Transverse colon (tissue), 4 donors: ENCODE data around the gene HS3ST5. TPM values are rescaled to one million over a fixed set of nuclear protein-coding genes. Genes with fewer than 3 reads are reported as not detected.

Source experiments
- DNase-seq: peaks from one replicate; pipeline ENCODE4 v3.0.0-alpha.2; 2019
- H3K27ac ChIP-seq, 4 donors: fragments of 200-600 bp; sonication (generic); 2 replicates each; pipeline ENCODE4 v1.5.1; 2016 to 2018; ENCODE audit warnings: inconsistent platforms in 4 of 4
- H3K27me3 ChIP-seq: fragments of 200-600 bp; sonication (generic); 2 replicates; pipeline ENCODE4 v1.5.1; 2017; ENCODE audit warnings: inconsistent platforms
- H3K36me3 ChIP-seq, 4 donors: fragments of 200-600 bp; sonication (generic); 2 replicates each; pipeline ENCODE4 v1.5.1; 2017 to 2019; ENCODE audit warnings: inconsistent platforms in 4 of 4
- H3K4me1 ChIP-seq, 4 donors: fragments of 200-600 bp; sonication (generic); 2 replicates each; pipeline ENCODE4 v1.5.1; 2017 to 2020; ENCODE audit warnings: inconsistent platforms in 4 of 4
- H3K4me3 ChIP-seq, 4 donors: fragments of 200-600 bp; sonication (generic); 1 replicate in 1 of 4; 2 replicates in 3 of 4; pipeline versions ENCODE4 v1.5.1 to v1.6.1; 2017 to 2019; ENCODE audit warnings: inconsistent platforms in 4 of 4
- H3K9me3 ChIP-seq, 2 donors: fragments of 200-600 bp; sonication (generic); 2 replicates each; pipeline ENCODE4 v1.5.1; 2017 to 2019; ENCODE audit warnings: inconsistent platforms in 2 of 2
- CTCF ChIP-seq, 5 experiments: fragments of 200-600 bp in 3 of 5; fragments of 450-650 bp in 2 of 5; sonication (generic) in 3 of 5; IDR thresholded peaks; 1 replicate in 2 of 5; 2 replicates in 3 of 5; pipeline ENCODE4 v1.5.1; 2016 to 2017; ENCODE audit warnings: antibody characterized with exemption in 5 of 5, inconsistent platforms in 3 of 5, mild to moderate bottlenecking in 2 of 5, moderate library complexity in 1 of 5
- EP300 ChIP-seq: sonication (generic); formaldehyde crosslinking; IDR thresholded peaks from one replicate; pipeline ENCODE4 v1.6.1; 2017; ENCODE audit warnings: antibody characterized with exemption, low read depth
- POLR2A ChIP-seq: fragments of 450-650 bp; IDR thresholded peaks from one replicate; pipeline ENCODE4 v1.6.1; 2016; ENCODE audit warnings: antibody characterized with exemption, mild to moderate bottlenecking, moderate library complexity
- POLR2AphosphoS5 ChIP-seq, 3 donors: sonication (generic); formaldehyde crosslinking; IDR thresholded peaks; one replicate each; pipeline ENCODE4 v1.6.1; 2016; ENCODE audit warnings: antibody characterized with exemption in 3 of 3
- WGBS, 2 donors: methylation state at CpG; one replicate each; pipeline ENCODE4 v1.1.5; 2018; ENCODE audit warnings: low coverage in 1 of 2; 5-methylcytosine and 5-hydroxymethylcytosine counted together
- in situ Hi-C, 4 donors: fragments of 200-750 bp; cut with MboI; loops; one replicate each; pipeline versions ENCODE4 v1.15.0 to v1.15.1; 2017; ENCODE audit warnings: low sequenced_read_pairs in 3 of 4, low pct_ligation_motif_present in 1 of 4, low pct_unique_long_range_greater_than_20kb in 1 of 4
- intact Hi-C: fragments of 100-400 bp; cut with DNase I; formaldehyde crosslinking; loops from one replicate; pipeline ENCODE4 v1.15.1; 2023; ENCODE audit warnings: low total_unique reads
- total RNA-seq, 4 donors: library from RNA; depleted of rRNA; stranded (reverse); fragments of >200 nt; gene quantifications; one replicate each; pipeline ENCODE4 v1.1.0, GENCODE V29; 2016

The HS3ST5 gene
- total RNA-seq, 4 donors from 2014 or later, result 0.27 to 0.32 TPM; not detected in 2

DNA sequence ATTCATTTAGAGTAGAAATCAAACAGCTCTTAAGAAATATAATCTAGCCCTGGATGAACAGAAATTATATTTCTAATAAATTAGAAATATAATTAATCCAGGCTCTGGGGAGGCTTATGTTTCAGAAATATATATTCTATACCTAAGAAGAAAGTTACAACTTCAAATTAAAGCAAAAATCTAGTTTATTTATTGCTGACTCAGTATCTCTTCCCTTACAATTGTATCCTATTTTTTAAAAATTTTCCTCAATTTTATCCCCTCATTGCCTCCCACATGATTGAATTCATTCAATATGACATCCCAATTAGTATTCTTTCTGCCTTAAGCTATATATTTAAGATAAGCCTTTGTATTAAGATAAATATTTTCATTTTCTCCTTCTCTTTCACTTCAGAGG is 71.4 kb downstream of the HS3ST5 start:
- in situ Hi-C loops, result no loop called here

DNA sequence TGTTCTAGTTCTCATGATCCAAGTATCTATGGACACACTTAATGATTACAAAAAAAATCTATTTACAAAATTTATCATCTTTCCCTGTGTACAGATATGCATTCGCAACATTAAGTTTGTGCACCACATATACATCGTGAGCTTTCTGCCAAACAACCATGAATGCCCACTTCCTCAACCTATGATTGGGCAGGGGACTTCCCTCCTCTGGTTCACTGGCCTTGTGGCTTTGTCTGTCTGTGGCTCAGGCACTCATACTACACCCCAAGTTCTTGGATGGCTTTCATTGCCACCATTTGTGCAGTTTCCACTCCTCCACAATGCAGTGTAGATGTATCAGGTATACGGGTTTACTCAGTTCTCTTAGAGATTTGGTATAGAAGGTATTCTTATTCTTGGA is 74.9 kb downstream of the HS3ST5 start:
- Histone ChIP-seq H3K9me3 (no peaks in the 10 kb centered on the region), H3K4me3 (no peak overlapping the region), H3K4me1 (no peaks in the 10 kb centered on the region), H3K27ac (no peak overlapping the region), H3K36me3 (no peaks in the 10 kb centered on the region), H3K27me3 (no peaks in the 10 kb centered on the region)
- 74 to 82% methylated on average over 3 of the region's 3 CpGs for WGBS, 2 donors
- TF ChIP-seq POLR2AphosphoS5 (IDR thresholded peaks at IDR 0.05), result no peak
- DNase-seq, result no peak
- in situ Hi-C loops, result no loop called here
- intact Hi-C loops, result no loop called here

More for the DNA sequence above, 71.4 kb downstream of the HS3ST5 start:
- Histone ChIP-seq H3K4me1 (no peaks in the 10 kb centered on the region), H3K9me3 (no peaks in the 10 kb centered on the region), H3K27me3 (no peaks in the 10 kb centered on the region), H3K27ac (no peak overlapping the region), H3K36me3 (no peaks in the 10 kb centered on the region), H3K4me3 (no peak overlapping the region)
- no peak for DNase-seq
- intact Hi-C loops, result no loop called here
- TF ChIP-seq POLR2A, result no peak
- no peak for TF ChIP-seq CTCF (IDR thresholded peaks at IDR 0.05)
- no peak for TF ChIP-seq EP300

DNA sequence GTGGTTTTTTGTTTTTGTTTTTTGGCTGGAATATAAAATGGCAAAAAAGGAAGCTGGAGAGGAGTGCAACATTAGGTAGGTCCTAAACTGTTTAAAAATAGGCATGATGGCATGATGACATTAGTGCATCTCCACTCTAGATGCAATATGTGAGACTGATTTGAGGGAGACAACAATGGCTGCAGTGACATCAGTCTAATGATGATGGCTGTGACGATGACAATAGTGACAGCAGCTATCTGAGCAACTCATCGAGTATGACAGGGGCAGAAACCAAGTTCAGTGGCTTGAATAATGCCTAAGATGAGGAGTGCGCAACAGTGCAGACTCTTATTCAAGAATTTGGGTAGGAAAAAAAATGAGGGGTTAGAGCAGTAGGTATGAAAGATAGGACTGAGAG is 82.0 kb downstream of the HS3ST5 start:
- no peaks in the 10 kb centered on the region for H3K27me3 ChIP-seq
- no peak overlapping the region for H3K27ac ChIP-seq
- no peaks in the 10 kb centered on the region for H3K9me3 ChIP-seq
- in situ Hi-C loops, result no loop called here
- no peaks in the 10 kb centered on the region for H3K4me1 ChIP-seq
- TF ChIP-seq EP300, result no peak
- H3K4me3 ChIP-seq, result no peak overlapping the region
- H3K36me3 ChIP-seq, result no peaks in the 10 kb centered on the region
- intact Hi-C loops, result no loop called here
- DNase-seq, result no peak
- whole genome bisulfite sequencing, 2 donors, result 69 to 79% methylated on average over 3 of the region's 3 CpGs

DNA sequence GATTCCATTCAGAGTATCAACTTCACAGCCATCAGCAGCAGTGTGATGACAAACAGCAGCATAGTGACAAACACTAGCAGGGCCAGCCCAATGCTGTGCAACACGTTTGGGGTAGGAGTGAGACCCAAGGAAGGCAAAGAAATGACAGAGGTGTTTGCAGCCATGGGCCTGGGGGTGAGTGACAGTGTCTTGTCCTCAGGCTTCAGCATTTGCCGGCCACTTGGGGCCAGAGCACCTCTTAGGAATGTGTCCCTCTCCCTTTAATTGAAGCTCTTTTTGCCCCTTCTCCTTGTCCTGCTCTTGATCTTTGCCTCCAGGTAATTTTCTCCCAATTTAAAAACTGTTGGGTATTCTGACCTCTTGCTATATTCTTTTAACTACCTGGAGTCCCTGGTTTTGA is 84.4 kb downstream of the HS3ST5 start:
- DNase-seq, result no peak
- H3K4me3 ChIP-seq, result no peak overlapping the region
- no peaks in the 10 kb centered on the region for H3K36me3 ChIP-seq
- WGBS, 2 donors, result 45% methylated on average over 2 of the region's 2 CpGs; no CpG with 5 or more reads in 1 of the 2 donors
- H3K27ac ChIP-seq, result no peak overlapping the region
- in situ Hi-C loops (no loop called here), intact Hi-C loops (no loop called here)
- H3K9me3 ChIP-seq, result no peaks in the 10 kb centered on the region
- H3K27me3 ChIP-seq, result no peaks in the 10 kb centered on the region
- TF ChIP-seq POLR2A, result no peak
- no peak for TF ChIP-seq CTCF (IDR thresholded peaks at IDR 0.05)
- TF ChIP-seq EP300, result no peak
- no peak for TF ChIP-seq POLR2AphosphoS5 (IDR thresholded peaks at IDR 0.05)
- H3K4me1 ChIP-seq, result no peaks in the 10 kb centered on the region

- 63 to 68% methylated on average over 3 of the region's 3 CpGs for WGBS, 2 donors
- TF ChIP-seq POLR2AphosphoS5 (IDR thresholded peaks at IDR 0.05) (no peak), POLR2A (no peak), EP300 (no peak), CTCF (IDR thresholded peaks at IDR 0.05) (no peak)
- Histone ChIP-seq H3K27ac (no peak overlapping the region), H3K4me3 (no peak overlapping the region), H3K27me3 (no peaks in the 10 kb centered on the region), H3K4me1 (no peaks in the 10 kb centered on the region), H3K36me3 (no peaks in the 10 kb centered on the region), H3K9me3 (no peaks in the 10 kb centered on the region)
- in situ Hi-C loops, result no loop called here
- DNase-seq, result no peak
- intact Hi-C loops, result no loop called here
Measured at GRCh38 chr6:114253431-114253830, 89.4 kb downstream of the HS3ST5 start.
